ENCODE data around the gene CHRNA1. TPM values are rescaled to one million over a fixed set of nuclear protein-coding genes. Genes with fewer than 3 reads are reported as not detected.

The CHRNA1 gene
- polyA plus RNA-seq, 1 donor from 2014 or later, result not detected

DNA sequence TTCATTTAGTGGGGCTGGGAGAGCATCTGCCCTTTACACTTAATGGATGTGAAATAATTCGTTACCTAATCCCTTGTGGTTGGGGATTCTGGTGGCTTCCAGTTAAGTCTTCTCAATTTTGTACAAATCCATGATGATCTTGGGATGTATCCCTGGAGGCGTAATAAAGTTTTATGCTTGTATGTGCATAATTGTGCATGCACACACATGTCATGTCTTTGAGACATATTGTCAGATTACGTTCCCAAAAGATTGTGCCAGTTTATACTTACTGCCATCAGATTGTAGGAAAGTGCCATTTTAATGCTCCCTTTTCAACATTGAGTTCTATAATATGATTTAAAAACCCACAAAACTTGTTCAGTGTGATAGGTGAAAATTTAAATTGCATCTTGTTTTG is 60.8 kb downstream of the CHRNA1 start:
- TF ChIP-seq EP300 (conservative IDR thresholded peaks at IDR 0.05; ENCODE audit: poor library complexity, severe bottlenecking) (no peak), RAD21 (conservative IDR thresholded peaks at IDR 0.05) (no peak), POLR2AphosphoS5 (IDR thresholded peaks at IDR 0.05) (no peak), MXI1 (conservative IDR thresholded peaks at IDR 0.05; ENCODE audit: poor library complexity, severe bottlenecking) (no peak), TAF1 (IDR thresholded peaks at IDR 0.05; ENCODE audit: low read depth) (no peak)
- Histone ChIP-seq H3K4me2 (ENCODE audit: low read length) (no peak overlapping the region), H4K20me1 (ENCODE audit: insufficient read depth) (no peaks in the 10 kb centered on the region), H3K4me3 (ENCODE audit: low read length) (no peak overlapping the region), H3K9ac (ENCODE audit: low read length) (no peak overlapping the region), H3K27me3 (ENCODE audit: insufficient read depth, low read depth, low read length) (no peaks in the 10 kb centered on the region), H3K79me2 (replicated peaks; ENCODE audit: insufficient read depth, low read length) (no peaks in the 10 kb centered on the region), H3K36me3 (ENCODE audit: insufficient read depth, low read length) (no peaks in the 10 kb centered on the region), H3K9me3 (ENCODE audit: low read length) (no peaks in the 10 kb centered on the region), H3K9me2 (ENCODE audit: insufficient read depth, low read length) (no peaks in the 10 kb centered on the region), H3F3A (ENCODE audit: insufficient read depth, low read length, poor library complexity, severe bottlenecking) (no peaks in the 10 kb centered on the region), H3K27ac (ENCODE audit: low read length) (no peak overlapping the region), H2AFZ (ENCODE audit: low read depth, low read length) (no peak overlapping the region)

DNA sequence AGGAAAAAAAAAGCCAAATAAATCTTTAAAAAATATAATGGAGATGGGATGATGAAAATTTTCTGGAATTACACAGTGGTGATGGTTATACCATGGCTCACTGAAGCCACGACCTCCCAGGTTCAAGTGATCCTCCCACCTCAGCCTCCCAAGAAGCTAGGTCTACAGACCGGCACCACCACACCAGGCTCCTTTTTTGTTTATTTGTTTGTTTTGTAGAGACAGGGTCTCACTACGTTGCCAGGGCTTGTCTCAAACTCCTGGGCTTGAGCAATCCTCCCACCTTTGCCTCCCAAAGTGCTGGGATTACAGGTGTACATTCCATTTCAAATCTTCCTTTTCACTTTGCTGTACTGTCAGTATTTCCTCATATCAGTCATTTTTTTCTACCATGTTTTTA is 61.7 kb downstream of the CHRNA1 start:
- TF ChIP-seq RAD21 (conservative IDR thresholded peaks at IDR 0.05) (no peak), EP300 (conservative IDR thresholded peaks at IDR 0.05; ENCODE audit: poor library complexity, severe bottlenecking) (no peak), SMC3 (conservative IDR thresholded peaks at IDR 0.05; ENCODE audit: poor library complexity) (no peak), TAF1 (IDR thresholded peaks at IDR 0.05; ENCODE audit: low read depth) (no peak), MXI1 (conservative IDR thresholded peaks at IDR 0.05; ENCODE audit: poor library complexity, severe bottlenecking) (no peak), EZH2 (IDR thresholded peaks at IDR 0.05; ENCODE audit: borderline replicate concordance, insufficient read depth, low read length, poor library complexity, severe bottlenecking) (no peak), POLR2AphosphoS5 (IDR thresholded peaks at IDR 0.05) (no peak)
- TF ChIP-seq, protein P1, sequence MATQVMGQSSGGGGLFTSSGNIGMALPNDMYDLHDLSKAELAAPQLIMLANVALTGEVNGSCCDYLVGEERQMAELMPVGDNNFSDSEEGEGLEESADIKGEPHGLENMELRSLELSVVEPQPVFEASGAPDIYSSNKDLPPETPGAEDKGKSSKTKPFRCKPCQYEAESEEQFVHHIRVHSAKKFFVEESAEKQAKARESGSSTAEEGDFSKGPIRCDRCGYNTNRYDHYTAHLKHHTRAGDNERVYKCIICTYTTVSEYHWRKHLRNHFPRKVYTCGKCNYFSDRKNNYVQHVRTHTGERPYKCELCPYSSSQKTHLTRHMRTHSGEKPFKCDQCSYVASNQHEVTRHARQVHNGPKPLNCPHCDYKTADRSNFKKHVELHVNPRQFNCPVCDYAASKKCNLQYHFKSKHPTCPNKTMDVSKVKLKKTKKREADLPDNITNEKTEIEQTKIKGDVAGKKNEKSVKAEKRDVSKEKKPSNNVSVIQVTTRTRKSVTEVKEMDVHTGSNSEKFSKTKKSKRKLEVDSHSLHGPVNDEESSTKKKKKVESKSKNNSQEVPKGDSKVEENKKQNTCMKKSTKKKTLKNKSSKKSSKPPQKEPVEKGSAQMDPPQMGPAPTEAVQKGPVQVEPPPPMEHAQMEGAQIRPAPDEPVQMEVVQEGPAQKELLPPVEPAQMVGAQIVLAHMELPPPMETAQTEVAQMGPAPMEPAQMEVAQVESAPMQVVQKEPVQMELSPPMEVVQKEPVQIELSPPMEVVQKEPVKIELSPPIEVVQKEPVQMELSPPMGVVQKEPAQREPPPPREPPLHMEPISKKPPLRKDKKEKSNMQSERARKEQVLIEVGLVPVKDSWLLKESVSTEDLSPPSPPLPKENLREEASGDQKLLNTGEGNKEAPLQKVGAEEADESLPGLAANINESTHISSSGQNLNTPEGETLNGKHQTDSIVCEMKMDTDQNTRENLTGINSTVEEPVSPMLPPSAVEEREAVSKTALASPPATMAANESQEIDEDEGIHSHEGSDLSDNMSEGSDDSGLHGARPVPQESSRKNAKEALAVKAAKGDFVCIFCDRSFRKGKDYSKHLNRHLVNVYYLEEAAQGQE (IDR thresholded peaks at IDR 0.05; ENCODE audit: borderline replicate concordance), result no peak
- TF ChIP-seq, protein P2, sequence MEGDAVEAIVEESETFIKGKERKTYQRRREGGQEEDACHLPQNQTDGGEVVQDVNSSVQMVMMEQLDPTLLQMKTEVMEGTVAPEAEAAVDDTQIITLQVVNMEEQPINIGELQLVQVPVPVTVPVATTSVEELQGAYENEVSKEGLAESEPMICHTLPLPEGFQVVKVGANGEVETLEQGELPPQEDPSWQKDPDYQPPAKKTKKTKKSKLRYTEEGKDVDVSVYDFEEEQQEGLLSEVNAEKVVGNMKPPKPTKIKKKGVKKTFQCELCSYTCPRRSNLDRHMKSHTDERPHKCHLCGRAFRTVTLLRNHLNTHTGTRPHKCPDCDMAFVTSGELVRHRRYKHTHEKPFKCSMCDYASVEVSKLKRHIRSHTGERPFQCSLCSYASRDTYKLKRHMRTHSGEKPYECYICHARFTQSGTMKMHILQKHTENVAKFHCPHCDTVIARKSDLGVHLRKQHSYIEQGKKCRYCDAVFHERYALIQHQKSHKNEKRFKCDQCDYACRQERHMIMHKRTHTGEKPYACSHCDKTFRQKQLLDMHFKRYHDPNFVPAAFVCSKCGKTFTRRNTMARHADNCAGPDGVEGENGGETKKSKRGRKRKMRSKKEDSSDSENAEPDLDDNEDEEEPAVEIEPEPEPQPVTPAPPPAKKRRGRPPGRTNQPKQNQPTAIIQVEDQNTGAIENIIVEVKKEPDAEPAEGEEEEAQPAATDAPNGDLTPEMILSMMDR (IDR thresholded peaks at IDR 0.05; ENCODE audit: poor library complexity, severe bottlenecking), result no peak
- no peaks in the 10 kb centered on the region for H3K9me3 ChIP-seq (ENCODE audit: low read length)
- H3K27ac ChIP-seq (ENCODE audit: low read length), result no peak overlapping the region
- no peaks in the 10 kb centered on the region for H3F3A ChIP-seq (ENCODE audit: insufficient read depth, low read length, poor library complexity, severe bottlenecking)
- H4K20me1 ChIP-seq (ENCODE audit: insufficient read depth), result no peaks in the 10 kb centered on the region
- H3K27me3 ChIP-seq (ENCODE audit: insufficient read depth, low read depth, low read length), result no peaks in the 10 kb centered on the region
- no peak overlapping the region for H2AFZ ChIP-seq (ENCODE audit: low read depth, low read length)
- H3K9me2 ChIP-seq (ENCODE audit: insufficient read depth, low read length), result no peaks in the 10 kb centered on the region
- H3K4me2 ChIP-seq (ENCODE audit: low read length), result no peak overlapping the region
- no peak overlapping the region for H3K9ac ChIP-seq (ENCODE audit: low read length)
- H3K4me3 ChIP-seq (ENCODE audit: low read length), result no peak overlapping the region
- H3K36me3 ChIP-seq (ENCODE audit: insufficient read depth, low read length), result no peaks in the 10 kb centered on the region
- no peaks in the 10 kb centered on the region for H3K79me2 ChIP-seq (replicated peaks; ENCODE audit: insufficient read depth, low read length)

Data from neural cell (in vitro differentiated cells).